Midbrain (tissue), 1 donor: ENCODE data around the gene ENDOV.

Source experiments
- DNase-seq: peaks from one replicate; lab custom pipeline; 2025; lab: John Stamatoyannopoulos, UW

The ENDOV gene

GRCh38 chr17:80485846-80486245 lies 70.9 kb downstream of the ENDOV start:
- no peak for DNase-seq

- DNase-seq: no peak
Observed at GRCh38 chr17:80486692-80487091, 71.7 kb downstream of the ENDOV start.

GRCh38 chr17:80487511-80487910 lies 72.5 kb downstream of the ENDOV start:
- no peak for DNase-seq
